ENCODE results near the gene ADAMTS14.

- TF ChIP-seq CTCF (IDR thresholded peaks at IDR 0.05; ENCODE audit: borderline replicate concordance, extremely low read depth, low read length, poor library complexity, severe bottlenecking): no peak
- TF ChIP-seq EZH2 (IDR thresholded peaks at IDR 0.05; ENCODE audit: borderline replicate concordance, low read depth, low read length, severe bottlenecking): no peak
Observed at GRCh38 chr10:70689661-70690060, 17.4 kb downstream of the ADAMTS14 start.
